NAMALWA (cell line): ENCODE data around the gene SEC14L5.

ENCODE experiments used
- DNase-seq: peaks from one replicate; pipeline ENCODE4 v3.0.0-alpha.2; 2015; ENCODE audit warnings: low spot score

The SEC14L5 gene

GRCh38 chr16:4984174-4984990 is 26.3 kb downstream of the SEC14L5 start:
- DNase-seq: no peak

DNA sequence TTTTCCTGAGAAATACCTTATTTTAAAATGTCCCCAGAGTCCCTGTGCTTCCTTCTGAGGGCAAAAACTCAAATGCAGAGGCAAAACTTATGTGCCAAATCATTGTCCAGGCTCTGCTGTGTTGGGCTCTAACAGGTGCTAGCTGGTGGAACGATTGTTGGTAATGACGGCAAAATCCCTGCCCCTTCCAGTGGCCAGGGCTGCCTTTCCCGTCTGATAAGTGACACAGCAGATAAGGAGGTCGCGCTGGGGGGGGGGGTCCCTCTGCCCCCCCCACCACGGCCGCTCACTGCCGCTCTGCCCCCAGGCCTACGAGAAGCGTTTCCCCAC is 29.1 kb downstream of the SEC14L5 start:
- DNase-seq: no peak

DNA sequence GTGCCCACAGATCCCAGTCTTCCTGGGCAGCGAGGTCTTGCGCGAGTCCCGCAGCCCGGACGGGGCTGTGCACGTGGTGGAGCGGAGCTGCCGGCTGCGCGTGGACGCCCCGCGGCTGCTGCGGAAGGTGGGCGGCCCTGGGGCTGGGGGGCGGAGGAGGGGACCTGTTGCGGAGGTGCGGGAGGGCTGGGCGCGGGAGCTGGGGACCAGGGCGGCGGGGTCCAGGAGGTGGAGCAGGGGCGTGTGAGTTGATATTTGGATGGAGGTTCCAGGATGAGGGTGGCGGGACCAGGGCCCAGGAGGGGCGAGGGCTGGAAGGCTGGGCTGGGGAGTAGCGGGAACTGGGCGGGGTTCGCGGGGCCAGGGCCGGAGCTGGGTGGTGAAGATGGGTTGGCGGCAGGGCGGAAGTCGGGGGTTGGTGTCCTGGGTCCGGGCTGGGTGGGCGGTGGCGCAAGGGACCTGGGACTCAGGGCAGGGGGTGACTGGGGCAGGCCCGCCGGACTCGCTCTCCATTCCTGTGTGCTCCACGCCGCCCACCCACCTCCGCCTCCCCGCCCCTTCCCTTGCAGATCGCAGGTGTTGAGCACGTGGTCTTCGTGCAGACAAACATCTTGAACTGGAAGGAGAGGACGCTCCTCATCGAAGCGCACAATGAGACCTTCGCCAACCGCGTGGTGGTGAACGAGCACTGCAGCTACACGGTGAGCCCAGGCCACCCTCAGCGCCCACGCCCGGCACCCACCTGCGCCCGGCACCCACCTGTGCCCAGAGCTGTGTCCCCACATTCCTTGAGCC is 29.6 kb downstream of the SEC14L5 start:
- no peak for DNase-seq

DNA sequence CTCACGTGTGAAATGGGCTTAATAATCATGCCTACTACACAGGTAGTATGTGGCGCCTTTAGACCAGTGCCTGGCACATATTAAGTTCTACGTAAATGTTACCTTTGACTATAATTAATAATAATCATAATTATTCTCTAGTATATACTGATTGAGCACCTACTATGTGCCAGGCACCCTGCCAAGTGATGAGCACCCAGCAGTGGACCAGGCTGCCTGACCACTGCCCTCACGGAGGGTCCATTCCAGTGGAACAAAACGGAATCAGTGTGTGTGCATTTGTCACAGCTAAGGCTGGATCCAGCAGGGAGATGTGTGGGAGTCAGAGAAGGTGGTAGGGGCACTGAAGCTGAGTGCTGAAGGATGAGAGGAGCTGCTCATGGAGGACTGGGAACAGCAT is 30.5 kb downstream of the SEC14L5 start:
- no peak for DNase-seq

GRCh38 chr16:4989391-4990006 is 31.4 kb downstream of the SEC14L5 start:
- DNase-seq: no peak

- DNase-seq: no peak
Measured at GRCh38 chr16:4990415-4990814, 32.3 kb downstream of the SEC14L5 start.

DNA sequence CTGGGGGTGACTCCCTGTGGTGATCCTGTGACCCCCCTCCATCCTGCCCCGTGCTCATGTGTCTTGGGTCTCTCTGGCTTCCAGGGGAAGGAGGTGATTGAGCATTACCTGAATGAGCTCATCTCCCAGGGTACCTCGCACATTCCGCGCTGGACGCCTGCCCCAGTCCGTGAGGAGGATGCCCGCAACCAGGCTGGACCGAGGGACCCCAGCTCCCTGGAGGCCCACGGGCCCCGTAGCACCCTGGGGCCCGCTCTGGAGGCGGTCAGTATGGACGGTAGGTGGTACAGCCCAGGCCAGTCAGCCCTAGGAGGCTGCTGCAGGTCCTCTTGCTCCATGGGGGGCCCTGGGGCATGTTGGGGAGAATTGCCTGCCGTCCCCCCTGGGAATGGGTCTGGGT is 33.6 kb downstream of the SEC14L5 start:
- no peak for DNase-seq

DNA sequence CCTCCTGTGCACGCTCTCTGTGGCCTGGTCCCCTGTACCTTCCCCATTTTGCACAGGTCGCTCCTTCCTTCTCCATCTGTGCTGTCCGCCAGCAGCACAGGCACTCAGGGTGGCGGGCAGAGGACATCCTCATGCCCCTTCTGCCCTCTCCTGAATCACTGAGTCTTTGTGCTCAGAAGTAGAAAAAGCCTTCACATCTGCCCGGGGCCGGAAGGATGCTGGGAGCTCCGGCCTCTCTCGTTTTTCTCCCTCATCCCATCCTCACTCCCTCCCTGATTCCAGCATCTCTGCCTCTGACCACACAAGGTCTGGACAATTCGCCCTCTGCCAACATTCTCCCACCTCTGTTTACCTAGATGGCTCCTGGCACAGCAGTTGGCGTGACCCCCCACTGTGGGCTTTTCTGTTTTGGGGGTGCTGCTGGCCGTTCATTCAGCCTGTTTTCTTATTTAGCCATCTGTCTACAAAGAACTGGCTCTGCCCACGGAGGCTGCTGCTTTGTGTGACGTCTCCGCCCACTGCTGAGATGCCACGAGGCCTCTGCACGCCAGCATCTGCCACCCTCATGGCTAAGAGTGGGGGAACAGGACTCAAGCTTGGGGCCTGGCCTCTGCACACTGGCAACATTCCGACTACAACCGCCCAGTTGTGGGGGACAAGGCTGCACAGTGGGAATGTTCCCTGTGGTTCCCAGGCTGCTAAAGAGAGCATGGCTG is 36.7 kb downstream of the SEC14L5 start:
- DNase-seq: no peak

DNA sequence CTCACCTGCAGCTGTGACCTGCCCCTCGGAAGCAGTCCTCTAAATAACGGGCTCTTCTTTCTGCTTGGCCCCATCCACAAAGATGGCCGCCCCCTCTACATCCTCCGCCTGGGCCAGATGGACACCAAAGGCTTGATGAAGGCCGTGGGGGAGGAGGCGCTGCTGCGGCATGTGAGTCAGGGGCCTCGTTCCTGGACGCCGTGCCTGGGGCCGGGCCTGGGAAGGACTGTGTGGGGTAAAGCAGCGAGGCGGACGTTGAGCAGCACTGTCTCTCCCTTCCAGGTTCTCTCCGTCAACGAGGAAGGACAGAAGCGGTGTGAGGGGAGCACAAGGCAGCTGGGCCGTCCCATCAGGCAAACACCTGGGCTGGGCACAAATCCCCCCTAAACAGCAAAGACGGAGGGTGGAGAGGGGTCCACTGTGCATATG is 42.5 kb downstream of the SEC14L5 start:
- no peak for DNase-seq

DNA sequence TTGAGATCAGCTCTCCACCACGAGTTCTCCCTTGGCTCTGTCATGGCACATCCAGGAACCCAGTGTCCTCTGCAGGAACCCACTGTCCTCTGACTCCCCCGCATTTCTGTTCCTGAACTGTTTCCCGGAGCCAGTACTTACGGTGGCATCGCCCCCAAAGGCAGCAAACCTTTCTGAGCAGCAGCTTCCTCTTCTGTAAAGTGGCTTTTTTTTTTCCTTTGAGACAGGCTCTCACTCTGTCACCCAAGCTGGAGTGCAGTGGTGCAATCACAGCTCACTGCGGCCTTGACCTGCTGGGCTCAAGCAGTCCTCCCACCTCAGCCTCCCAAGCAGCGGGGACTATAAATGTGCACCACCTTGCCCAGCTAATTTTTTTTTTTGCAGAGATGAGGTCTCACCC is 43.4 kb downstream of the SEC14L5 start:
- DNase-seq: no peak

DNA sequence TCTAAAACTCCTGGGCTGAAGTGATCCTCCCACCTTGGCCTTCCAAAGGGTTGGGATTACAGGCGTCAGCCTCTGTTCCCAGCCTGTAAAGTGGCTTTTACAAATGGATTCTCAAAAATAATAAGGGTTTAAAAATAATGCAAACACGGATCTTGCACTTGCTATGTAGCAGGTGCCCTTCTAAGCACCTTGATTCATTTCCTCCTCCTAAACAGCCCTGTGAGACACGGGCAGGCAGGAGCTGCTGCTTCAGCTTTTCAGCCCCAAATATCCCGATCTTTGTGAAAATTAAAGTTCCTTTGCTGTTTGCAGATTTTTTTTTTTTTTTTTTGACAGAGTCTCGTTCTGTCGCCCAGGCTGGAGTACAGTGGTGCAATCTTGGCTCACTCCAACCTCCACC is 43.9 kb downstream of the SEC14L5 start:
- no peak for DNase-seq

DNA sequence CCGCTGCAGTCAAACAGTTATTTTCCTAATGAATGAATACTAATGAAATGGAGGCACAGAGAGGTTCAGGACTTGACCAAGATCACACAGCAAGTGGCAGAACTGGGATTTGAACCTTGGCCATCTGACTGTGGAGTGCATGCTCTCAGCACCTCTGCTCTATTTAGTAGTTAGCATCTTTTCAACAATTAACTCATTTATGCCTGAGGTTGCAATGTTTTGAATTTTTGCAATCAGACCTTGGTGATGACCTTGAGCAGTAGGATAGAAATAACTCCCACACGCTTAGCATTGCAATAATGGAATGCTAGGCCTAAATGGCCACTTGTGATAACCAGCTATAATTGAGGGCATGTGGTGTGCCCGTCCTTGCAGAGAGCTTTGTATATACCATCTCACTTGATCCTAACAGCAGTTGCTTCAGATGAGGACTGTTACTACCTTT is 44.6 kb downstream of the SEC14L5 start:
- no peak for DNase-seq

DNA sequence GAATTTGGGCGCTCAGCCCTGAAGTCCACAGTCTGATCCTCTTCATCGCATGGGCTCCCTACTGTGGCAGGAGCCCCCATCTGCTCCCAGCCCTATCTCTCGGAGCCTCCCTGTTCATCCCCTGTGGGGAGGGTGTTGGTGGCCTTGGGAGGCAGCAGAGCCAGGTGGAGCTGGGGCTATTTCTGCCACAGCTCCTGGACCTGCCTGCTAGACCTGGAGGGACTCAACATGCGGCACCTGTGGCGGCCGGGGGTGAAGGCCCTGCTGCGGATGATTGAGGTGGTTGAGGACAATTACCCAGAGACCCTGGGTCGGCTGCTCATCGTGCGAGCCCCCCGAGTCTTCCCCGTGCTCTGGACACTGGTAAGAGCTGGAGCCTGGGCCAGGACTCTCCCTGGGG is 45.1 kb downstream of the SEC14L5 start:
- DNase-seq: no peak

- DNase-seq: no peak
Measured at GRCh38 chr16:5003828-5004227, 45.7 kb downstream of the SEC14L5 start.

DNA sequence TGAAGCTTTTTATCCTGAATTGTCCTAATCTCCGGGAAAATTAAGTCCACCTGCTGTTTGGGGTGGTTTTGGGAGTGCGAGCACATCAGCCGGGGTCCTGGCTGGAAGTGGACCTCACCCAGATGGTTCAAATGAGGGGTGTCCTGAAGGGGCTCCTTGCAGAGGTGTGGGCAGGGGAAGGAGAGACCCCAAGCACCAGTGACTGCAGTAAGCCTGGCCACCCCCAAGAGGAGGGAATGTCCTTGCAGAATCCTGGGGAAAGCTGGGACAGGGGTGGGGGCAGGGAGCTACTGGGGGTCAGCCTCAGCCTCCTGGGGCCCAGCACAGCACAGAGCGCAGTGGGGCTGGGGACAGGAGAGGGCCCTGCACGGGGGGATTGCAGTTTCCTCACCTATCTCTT is 46.2 kb downstream of the SEC14L5 start:
- no peak for DNase-seq

- no peak for DNase-seq
Measured at GRCh38 chr16:5005916-5006315, 47.8 kb downstream of the SEC14L5 start.

- DNase-seq: no peak
Measured at GRCh38 chr16:5006348-5007193, 48.4 kb downstream of the SEC14L5 start.

- DNase-seq: no peak
Measured at GRCh38 chr16:5007256-5007655, 49.1 kb downstream of the SEC14L5 start.

DNA sequence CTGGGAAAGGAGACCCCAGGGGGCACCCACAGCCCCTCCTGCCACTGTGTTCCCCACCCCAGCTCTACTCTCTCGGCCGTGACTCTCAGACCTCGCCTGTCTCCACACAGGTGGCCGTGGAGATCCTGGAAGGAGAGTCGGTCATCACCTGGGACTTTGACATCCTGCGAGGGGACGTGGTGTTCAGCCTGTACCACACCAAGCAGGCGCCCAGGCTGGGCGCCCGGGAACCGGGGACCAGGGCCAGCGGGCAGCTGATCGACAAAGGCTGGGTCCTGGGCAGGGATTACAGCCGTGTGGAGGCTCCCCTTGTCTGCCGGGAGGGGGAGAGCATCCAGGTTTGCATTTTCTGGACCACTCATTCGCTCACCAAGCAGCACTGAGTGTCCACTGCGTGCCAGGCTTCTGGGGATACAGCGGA is 50.2 kb downstream of the SEC14L5 start:
- no peak for DNase-seq

GRCh38 chr16:5010576-5011329 is 52.6 kb downstream of the SEC14L5 start:
- DNase-seq: no peak

DNA sequence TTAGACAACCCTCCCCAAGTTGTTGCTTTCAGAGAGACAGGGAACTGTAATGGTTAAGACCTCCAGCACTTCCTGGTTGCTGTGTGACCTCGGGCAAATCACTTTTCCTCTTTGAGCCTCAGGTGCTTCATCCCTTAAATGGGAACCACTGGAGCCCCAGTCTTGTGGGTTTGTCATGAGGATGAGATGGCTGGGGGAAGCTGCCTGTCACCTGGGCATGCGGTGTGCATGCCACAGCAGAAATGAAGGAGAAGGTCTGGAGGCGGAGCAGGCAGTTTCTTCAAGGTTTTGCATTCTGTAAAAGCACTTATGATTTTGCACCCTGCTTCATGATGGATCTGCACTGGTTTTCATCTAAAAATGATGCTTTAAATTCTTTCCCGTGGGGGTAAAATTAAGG is 53.5 kb downstream of the SEC14L5 start:
- no peak for DNase-seq
